RWPE2 (cell line): ENCODE results near the gene EVL.

Source experiments
- ATAC-seq: fragments of 200-7000 bp; cut with Tn5 transposase; 3 replicates; pipeline ENCODE4 v1.9.1; 2021; ENCODE audit warnings: low read depth
- DNase-seq: peaks from one replicate; pipeline ENCODE4 v3.0.0-alpha.2; 2020; ENCODE audit warnings: low spot score
- H3K27ac ChIP-seq: fragments of 450-650 bp; 2 replicates; pipeline ENCODE4 v1.5.1; 2017; ENCODE audit warnings: mild to moderate bottlenecking; ENCODE audit not compliant: poor library complexity, severe bottlenecking
- H3K27me3 ChIP-seq: fragments of 250-450 bp; sonication (Bioruptor Pico); 2 replicates; pipeline ENCODE4 v1.5.1; 2021; ENCODE audit warnings: mild to moderate bottlenecking, moderate library complexity; ENCODE audit not compliant: insufficient read depth, poor library complexity, severe bottlenecking
- H3K36me3 ChIP-seq: fragments of 250-450 bp; sonication (Bioruptor Pico); 2 replicates; pipeline ENCODE4 v1.5.1; 2020; ENCODE audit warnings: low read depth, mild to moderate bottlenecking, moderate library complexity
- H3K4me1 ChIP-seq: fragments of 250-450 bp; sonication (Bioruptor Pico); 2 replicates; pipeline ENCODE4 v1.5.1; 2021; ENCODE audit warnings: mild to moderate bottlenecking, moderate library complexity; ENCODE audit not compliant: insufficient read depth, poor library complexity, severe bottlenecking
- H3K4me3 ChIP-seq: fragments of 250-450 bp; sonication (Bioruptor Pico); 2 replicates; pipeline ENCODE4 v1.5.1; 2021; ENCODE audit warnings: mild to moderate bottlenecking, moderate library complexity; ENCODE audit not compliant: severe bottlenecking
- H3K9me3 ChIP-seq: fragments of 250-450 bp; sonication (Bioruptor Pico); 2 replicates; pipeline ENCODE4 v1.5.1; 2021; ENCODE audit warnings: mild to moderate bottlenecking, moderate library complexity; ENCODE audit not compliant: severe bottlenecking
- CTCF ChIP-seq: fragments of 450-650 bp; IDR thresholded peaks from one replicate; pipeline ENCODE4 v1.5.1; 2017; ENCODE audit warnings: mild to moderate bottlenecking, moderate library complexity; ENCODE audit not compliant: poor library complexity, severe bottlenecking

Gene EVL

GRCh38 chr14:100106250-100107112 is 41.3 kb downstream of the EVL start:
- TF ChIP-seq CTCF: no peak
- peaks cover 25% of the 10 kb centered on the region for H3K4me1 ChIP-seq
- no peaks in the 10 kb centered on the region for H3K27me3 ChIP-seq
- H3K9me3 ChIP-seq: no peaks in the 10 kb centered on the region
- H3K27ac ChIP-seq: peak overlapping the region; percentile 71
- ATAC-seq (no peak), DNase-seq (peak; percentile 65)
- no peak overlapping the region for H3K4me3 ChIP-seq
- no peaks in the 10 kb centered on the region for H3K36me3 ChIP-seq

GRCh38 chr14:100107236-100107635 is 42.0 kb downstream of the EVL start:
- peak; percentile 90 for ATAC-seq
- H3K27ac ChIP-seq: peak overlapping the region; percentile 71

GRCh38 chr14:100108042-100108825 is 43.0 kb downstream of the EVL start:
- peak overlapping the region; percentile 71 for H3K27ac ChIP-seq
- ATAC-seq (peak; percentile 79), DNase-seq (peak; percentile 84)
- no peaks in the 10 kb centered on the region for H3K36me3 ChIP-seq
- no peaks in the 10 kb centered on the region for H3K27me3 ChIP-seq
- peak; percentile 99 for TF ChIP-seq CTCF
- no peak overlapping the region for H3K4me3 ChIP-seq
- H3K4me1 ChIP-seq: peaks cover 25% of the 10 kb centered on the region
- H3K9me3 ChIP-seq: no peaks in the 10 kb centered on the region

More at GRCh38 chr14:100107236-100107635, 42.0 kb downstream of the EVL start:
- TF ChIP-seq CTCF: no peak
- no peaks in the 10 kb centered on the region for H3K9me3 ChIP-seq
- H3K4me1 ChIP-seq: peaks cover 25% of the 10 kb centered on the region
- no peaks in the 10 kb centered on the region for H3K27me3 ChIP-seq
- peak; percentile 93 for DNase-seq
- H3K36me3 ChIP-seq: no peaks in the 10 kb centered on the region
- no peak overlapping the region for H3K4me3 ChIP-seq

GRCh38 chr14:100108840-100109593 is 43.8 kb downstream of the EVL start:
- Histone ChIP-seq H3K9me3 (no peaks in the 10 kb centered on the region), H3K27me3 (no peaks in the 10 kb centered on the region), H3K27ac (peak overlapping the region; percentile 71), H3K4me3 (no peak overlapping the region), H3K4me1 (peaks cover 25% of the 10 kb centered on the region), H3K36me3 (no peaks in the 10 kb centered on the region)
- DNase-seq (peak; percentile 54), ATAC-seq (no peak)
- no peak for TF ChIP-seq CTCF
